Measurements from ENCODE around the gene CC2D1B. TPM values are rescaled to one million over a fixed set of nuclear protein-coding genes. Genes with fewer than 3 reads are reported as not detected.

CC2D1B gene
- total and polyA plus RNA-seq, 2 of the 4 experiments (the other 2 are of a cell fraction) = 16.9 to 17.2 TPM

GRCh38 chr1:52321061-52321460 lies 44.9 kb downstream of the CC2D1B start:
- dilution Hi-C loops (cut with HindIII; ENCODE audit: low sequenced_read_pairs, unreplicated experiment) (no loop called here), in situ Hi-C loops (cut with MboI; ENCODE audit: low sequenced_read_pairs) (no loop called here), intact Hi-C loops (cut with micrococcal nuclease) (no loop called here)
- no peak for ATAC-seq (ENCODE audit: low read depth)
- H3K4me2 ChIP-seq (ENCODE audit: low read depth, low read length) = no peak overlapping the region
- no peak overlapping the region for H2AFZ ChIP-seq (replicated peaks; ENCODE audit: low read length, poor library complexity)
- no peak overlapping the region for H3K14ac ChIP-seq (replicated peaks; ENCODE audit: low read depth, low read length)
- no peak overlapping the region for H4K5ac ChIP-seq (ENCODE audit: low read depth, low read length)
- H2BK15ac ChIP-seq (ENCODE audit: low read depth, low read length) = no peak overlapping the region
- no TSS peak for BruUV-seq (replicated peaks)
- no peak overlapping the region for H3K27ac ChIP-seq (ENCODE audit: insufficient read depth, low read length)
- no peak overlapping the region for H2AK5ac ChIP-seq (ENCODE audit: low read depth, low read length)
- H3K18ac ChIP-seq (ENCODE audit: low read depth, low read length) = no peak overlapping the region
- no peaks in the 10 kb centered on the region for H3K36me3 ChIP-seq (ENCODE audit: control insufficient read depth, insufficient read depth, low read length)
- ChIA-PET CTCF (no interaction called here), POLR2A (ENCODE audit: unreplicated experiment) (no interaction called here)
- H2BK120ac ChIP-seq (ENCODE audit: low read depth, low read length) = no peak overlapping the region
- H3K9me1 ChIP-seq (ENCODE audit: insufficient read depth, low read length) = no peaks in the 10 kb centered on the region
- WGBS, 2 experiments (ENCODE audit: extremely low coverage in 2 of 2, insufficient read length in 1 of 2) = no CpG with 5 or more reads among the region's 2 CpGs
- H3K56ac ChIP-seq (ENCODE audit: extremely low read depth, insufficient read depth, low read length) = no peak overlapping the region
- no peaks in the 10 kb centered on the region for H3K27me3 ChIP-seq (ENCODE audit: control insufficient read depth, insufficient read depth, low read length)
- no peaks in the 10 kb centered on the region for H3K4me1 ChIP-seq (ENCODE audit: control insufficient read depth, insufficient read depth, low read length)
- H2BK5ac ChIP-seq (ENCODE audit: low read depth, low read length, poor library complexity, severe bottlenecking) = no peak overlapping the region
- H2AK9ac ChIP-seq (replicated peaks; ENCODE audit: low read depth, low read length, poor library complexity) = no peak overlapping the region
- no peak overlapping the region for H3K4me3 ChIP-seq (ENCODE audit: insufficient read depth, low read depth, low read length)
- no peak overlapping the region for H4K91ac ChIP-seq (ENCODE audit: insufficient read depth, low read depth, low read length)
- H3K79me1 ChIP-seq (ENCODE audit: low read depth in 1 of 2, low read length in 2 of 2) = no peaks in the 10 kb centered on the region
- H3K4ac ChIP-seq (ENCODE audit: low read depth, low read length) = no peak overlapping the region
- H2BK20ac ChIP-seq (ENCODE audit: low read depth, low read length) = no peak overlapping the region
- no peak for DNase-seq
- H3K9me3 ChIP-seq (ENCODE audit: control insufficient read depth, insufficient read depth, low read length) = no peaks in the 10 kb centered on the region
- no peak for TF ChIP-seq POLR2A (IDR thresholded peaks at IDR 0.05; ENCODE audit: low read depth, low read length)
- TF ChIP-seq CEBPB (IDR thresholded peaks at IDR 0.05; ENCODE audit: low read depth, low read length) = no peak
- no peak for TF ChIP-seq CTCF (conservative IDR thresholded peaks at IDR 0.05; ENCODE audit: low read depth, low read length)
- no peak for TF ChIP-seq MAZ (IDR thresholded peaks at IDR 0.05; ENCODE audit: borderline replicate concordance, low read depth, low read length)
- TF ChIP-seq MXI1 (IDR thresholded peaks at IDR 0.05; ENCODE audit: borderline replicate concordance, low read depth, low read length) = no peak
- no peak for TF ChIP-seq RAD21 (IDR thresholded peaks at IDR 0.05; ENCODE audit: low read length)
- TF ChIP-seq FOS (IDR thresholded peaks at IDR 0.05; ENCODE audit: low read depth, low read length) = no peak
- TF ChIP-seq BHLHE40 (IDR thresholded peaks at IDR 0.05; ENCODE audit: low read depth, low read length) = no peak
- no peak for TF ChIP-seq RFX5 (IDR thresholded peaks at IDR 0.05; ENCODE audit: low read depth, low read length)
- TF ChIP-seq USF2 (IDR thresholded peaks at IDR 0.05; ENCODE audit: low read depth, low read length) = no peak
- no peak for TF ChIP-seq NFE2L2 (IDR thresholded peaks at IDR 0.05; ENCODE audit: low read depth, low read length)
- TF ChIP-seq SMC3 (IDR thresholded peaks at IDR 0.05; ENCODE audit: low read depth, low read length) = no peak
- no peaks in the 10 kb centered on the region for H4K20me1 ChIP-seq (ENCODE audit: insufficient read depth, low read length)
- no peak overlapping the region for H3K9ac ChIP-seq (ENCODE audit: low read depth, low read length)
- H3K23ac ChIP-seq (ENCODE audit: low read depth, low read length) = no peak overlapping the region
- no peak overlapping the region for H4K8ac ChIP-seq (ENCODE audit: low read depth in 2 of 2, low read length in 2 of 2)

Measured in IMR-90 (cell line).